H9 (cell line): Measurements from ENCODE around the gene GTF3C5. TPM values are rescaled to one million over a fixed set of nuclear protein-coding genes. Genes with fewer than 3 reads are reported as not detected.
A peak's percentile ranks its signal among the peaks of the same experiment; 100 is the strongest.
"Not testable (repeated sequence)": the region's sequence is repeated elsewhere in the genome, so short reads cannot be mapped to it uniquely, and the experiment has no call there.

Experiments
- DNase-seq: peaks from one replicate; pipeline ENCODE4 v3.0.0-alpha.2; 2017
- H2AFZ ChIP-seq: one replicate; pipeline ENCODE4 v1.6.1; 2013; ENCODE audit warnings: mild to moderate bottlenecking, low read length, control low read depth, moderate library complexity
- H2AK5ac ChIP-seq: 2 replicates; pipeline ENCODE4 v1.6.1; 2013; ENCODE audit warnings: low read length, control low read depth, mixed read lengths; ENCODE audit not compliant: insufficient read length
- H2BK120ac ChIP-seq: one replicate; pipeline ENCODE4 v1.6.1; 2013; ENCODE audit warnings: low read depth, mild to moderate bottlenecking, low read length, control low read depth, inconsistent platforms; ENCODE audit not compliant: poor library complexity, severe bottlenecking
- H2BK12ac ChIP-seq: 2 replicates; pipeline ENCODE4 v1.6.1; 2013; ENCODE audit warnings: low read length, control low read depth, mixed read lengths, low read depth; ENCODE audit not compliant: insufficient read length
- H2BK15ac ChIP-seq: 2 replicates; pipeline ENCODE4 v1.6.1; 2013; ENCODE audit warnings: low read depth, low read length, control low read depth
- H2BK20ac ChIP-seq: one replicate; pipeline ENCODE4 v1.6.1; 2013; ENCODE audit warnings: low read depth, mild to moderate bottlenecking, low read length, control low read depth, inconsistent platforms; ENCODE audit not compliant: poor library complexity, severe bottlenecking
- H2BK5ac ChIP-seq: 2 replicates; pipeline ENCODE4 v1.6.1; 2013; ENCODE audit warnings: low read length, control low read depth, mixed read lengths; ENCODE audit not compliant: insufficient read length
- H3K14ac ChIP-seq: 2 replicates; pipeline ENCODE4 v1.6.1; 2013; ENCODE audit warnings: low read length, control low read depth; ENCODE audit not compliant: insufficient read depth
- H3K18ac ChIP-seq: 2 replicates; pipeline ENCODE4 v1.6.1; 2013; ENCODE audit warnings: low read depth, mild to moderate bottlenecking, mixed read lengths, low read length, control low read depth; ENCODE audit not compliant: insufficient read length
- H3K23ac ChIP-seq: 2 replicates; pipeline ENCODE4 v1.6.1; 2013; ENCODE audit warnings: low read length, control low read depth, mixed read lengths, low read depth; ENCODE audit not compliant: insufficient read length
- H3K23me2 ChIP-seq: 2 replicates; pipeline ENCODE4 v1.6.1; 2013; ENCODE audit warnings: low read depth, mild to moderate bottlenecking, mixed read lengths, low read length, control low read depth; ENCODE audit not compliant: insufficient read length, poor library complexity, severe bottlenecking
- H3K27ac ChIP-seq: 2 replicates; pipeline ENCODE4 v1.5.1; 2013; ENCODE audit warnings: low read length, control low read depth, mixed read lengths, low read depth; ENCODE audit not compliant: insufficient read length
- H3K27me3 ChIP-seq: 2 replicates; pipeline ENCODE4 v1.6.1; 2013; ENCODE audit warnings: low read length, control low read depth, inconsistent platforms; ENCODE audit not compliant: insufficient read depth
- H3K4ac ChIP-seq: 2 replicates; pipeline ENCODE4 v1.6.1; 2013; ENCODE audit warnings: low read depth, mild to moderate bottlenecking, control low read depth, inconsistent platforms, low read length, moderate library complexity
- H3K4me1 ChIP-seq: 2 replicates; pipeline ENCODE4 v1.6.1; 2013; ENCODE audit warnings: low read length, control low read depth, inconsistent platforms; ENCODE audit not compliant: insufficient read depth
- H3K4me2 ChIP-seq: 2 replicates; pipeline ENCODE4 v1.6.1; 2013; ENCODE audit warnings: low read length, control low read depth, mixed read lengths; ENCODE audit not compliant: insufficient read length, insufficient read depth
- H3K56ac ChIP-seq: 2 replicates; pipeline ENCODE4 v1.6.1; 2013; ENCODE audit warnings: low read depth, mild to moderate bottlenecking, mixed read lengths, low read length, control low read depth; ENCODE audit not compliant: insufficient read length
- H3K79me1 ChIP-seq: 2 replicates; pipeline ENCODE4 v1.6.1; 2013; ENCODE audit warnings: low read depth, mild to moderate bottlenecking, moderate library complexity, low read length, control low read depth, inconsistent platforms; ENCODE audit not compliant: insufficient read depth, poor library complexity, severe bottlenecking
- H3K79me2 ChIP-seq: 2 replicates; pipeline ENCODE4 v1.6.1; 2013; ENCODE audit warnings: low read length, control low read depth, inconsistent platforms; ENCODE audit not compliant: insufficient read depth
- H3K9ac ChIP-seq: 2 replicates; pipeline ENCODE4 v1.6.1; 2013; ENCODE audit warnings: low read length, control low read depth, mixed read lengths; ENCODE audit not compliant: insufficient read length; ENCODE audit errors: extremely low read depth
- H3K9me3 ChIP-seq: one replicate; pipeline ENCODE4 v1.6.1; 2013; ENCODE audit warnings: low read depth, low read length, inconsistent platforms; ENCODE audit not compliant: control insufficient read depth
- H3T11ph ChIP-seq: one replicate; pipeline ENCODE4 v1.6.1; 2013; ENCODE audit warnings: mild to moderate bottlenecking, low read length, control low read depth, inconsistent platforms
- H4K20me1 ChIP-seq: one replicate; pipeline ENCODE4 v1.6.1; 2013; ENCODE audit not compliant: control insufficient read depth, insufficient read length, insufficient read depth
- H4K5ac ChIP-seq: 2 replicates; pipeline ENCODE4 v1.6.1; 2013; ENCODE audit warnings: low read depth, mild to moderate bottlenecking, mixed read lengths, low read length, control low read depth; ENCODE audit not compliant: insufficient read length
- H4K8ac ChIP-seq: replicated peaks from 2 replicates; pipeline ENCODE4 v1.6.1; 2013; ENCODE audit warnings: low read length, control low read depth, mixed read lengths, low read depth; ENCODE audit not compliant: insufficient read length
- H4K91ac ChIP-seq: 2 replicates; pipeline ENCODE4 v1.6.1; 2013; ENCODE audit warnings: low read depth, mild to moderate bottlenecking, moderate library complexity, mixed read lengths, low read length, control low read depth; ENCODE audit not compliant: insufficient read length
- H3K27ac Mint-ChIP-seq, 3 experiments: 2 replicates in 2 of 3; 3 replicates in 1 of 3; pipeline ENCODE4 v1.8.0; 2020 to 2021; ENCODE audit warnings: mixed read lengths in 3 of 3, mild to moderate bottlenecking in 1 of 3, moderate library complexity in 1 of 3
- H3K27me3 Mint-ChIP-seq: 2 replicates; pipeline ENCODE4 v1.8.0; 2021; ENCODE audit warnings: low read depth, mild to moderate bottlenecking, moderate library complexity, mixed read lengths
- H3K36me3 Mint-ChIP-seq, 3 experiments: 2 replicates in 2 of 3; 3 replicates in 1 of 3; pipeline ENCODE4 v1.8.0; 2020 to 2021; ENCODE audit warnings: low read depth in 3 of 3, mixed read lengths in 3 of 3; ENCODE audit not compliant: insufficient read depth in 1 of 3
- H3K4me1 Mint-ChIP-seq, 2 experiments: 2 replicates each; pipeline ENCODE4 v1.8.0; 2020; ENCODE audit warnings: mixed read lengths in 2 of 2
- H3K4me3 Mint-ChIP-seq, 2 experiments: 2 replicates in 1 of 2; 3 replicates in 1 of 2; pipeline ENCODE4 v1.8.0; 2020 to 2021; ENCODE audit warnings: mild to moderate bottlenecking in 2 of 2, mixed read lengths in 2 of 2, moderate library complexity in 1 of 2
- H3K9me3 Mint-ChIP-seq, 2 experiments: 2 replicates in 1 of 2; 3 replicates in 1 of 2; pipeline ENCODE4 v1.8.0; 2020; ENCODE audit warnings: mild to moderate bottlenecking in 2 of 2, mixed read lengths in 2 of 2, moderate library complexity in 1 of 2
- WGBS: extraction: QIAGEN DNeasy Blood & Tissue Kit; methylation state at CpG from one replicate; pipeline ENCODE4 v1.1.7; 2013; ENCODE audit warnings: missing lambda C conversion rate, low lambda C conversion rate, mixed read lengths; ENCODE audit not compliant: insufficient read length; ENCODE audit errors: extremely low coverage; 5-methylcytosine and 5-hydroxymethylcytosine counted together
- total RNA-seq: library from RNA; stranded (reverse); gene quantifications from 2 replicates; pipeline ENCODE4 v1.2.1, GENCODE V29; 2021
- TF ChIP-seq, protein P1 (sequence below): fragments of 200-600 bp; sonication (generic); conservative IDR thresholded peaks from 3 replicates; pipeline ENCODE4 v1.8.0; 2021; ENCODE audit warnings: antibody characterized with exemption, mild to moderate bottlenecking

GTF3C5 gene
- total RNA-seq, 1 experiment from 2014 or later = 88.9 TPM

DNA sequence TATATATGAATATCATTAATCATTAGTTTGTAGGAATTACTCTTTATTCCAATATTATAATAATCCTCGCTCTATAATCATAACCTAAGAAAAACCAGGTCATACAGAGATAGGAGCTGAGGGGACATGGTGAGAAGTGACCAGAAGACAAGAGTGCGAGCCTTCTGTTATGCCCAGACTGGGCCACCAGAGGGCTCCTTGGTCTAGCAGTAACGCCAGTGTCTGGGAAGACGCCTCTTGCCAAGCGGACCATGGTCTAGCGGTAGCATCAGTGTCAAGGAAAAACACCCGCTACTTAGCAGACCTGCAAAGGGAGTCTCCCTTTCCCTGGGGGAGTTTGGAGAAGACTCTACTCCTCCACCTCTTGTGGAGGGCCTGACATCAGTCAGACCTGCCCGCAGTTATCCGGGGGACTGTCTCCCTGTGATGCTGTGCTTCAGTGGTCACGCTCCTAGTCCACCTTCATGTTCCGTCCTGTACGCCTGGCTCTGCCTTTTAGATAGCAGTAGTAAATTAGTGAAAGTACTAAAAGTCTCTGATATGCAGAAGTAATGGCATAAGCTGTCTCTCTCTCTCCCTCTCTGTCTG is 10.2 kb downstream of the GTF3C5 start:
- DNase-seq = peak; percentile 57
- H4K91ac ChIP-seq, H2BK20ac ChIP-seq, H4K8ac ChIP-seq, H3K27me3 Mint-ChIP-seq, H3K4me2 ChIP-seq, H3K14ac ChIP-seq, H2AFZ ChIP-seq, H4K20me1 ChIP-seq, H3K27ac Mint-ChIP-seq, H3K79me2 ChIP-seq, H3K79me1 ChIP-seq, H2BK15ac ChIP-seq, H2BK120ac ChIP-seq, H3K4me1 ChIP-seq, H3T11ph ChIP-seq, H3K23me2 ChIP-seq, H3K9me3 ChIP-seq, H3K27me3 ChIP-seq, H2BK12ac ChIP-seq, H2AK5ac ChIP-seq, H3K9me3 Mint-ChIP-seq, H3K23ac ChIP-seq, H3K4ac ChIP-seq, H3K27ac ChIP-seq, H3K18ac ChIP-seq, H2BK5ac ChIP-seq, H3K56ac ChIP-seq, H3K4me1 Mint-ChIP-seq, H3K9ac ChIP-seq, H4K5ac ChIP-seq: not testable (repeated sequence)
- Mint-ChIP-seq H3K4me3 (peak overlapping the region in 1 of 2 experiments; percentile 22; a peak in 1 of 5 replicates), H3K36me3 (peaks cover 34 to 51% (median 46%) of the 10 kb centered on the region in 3 experiments)
- TF ChIP-seq, protein P1, sequence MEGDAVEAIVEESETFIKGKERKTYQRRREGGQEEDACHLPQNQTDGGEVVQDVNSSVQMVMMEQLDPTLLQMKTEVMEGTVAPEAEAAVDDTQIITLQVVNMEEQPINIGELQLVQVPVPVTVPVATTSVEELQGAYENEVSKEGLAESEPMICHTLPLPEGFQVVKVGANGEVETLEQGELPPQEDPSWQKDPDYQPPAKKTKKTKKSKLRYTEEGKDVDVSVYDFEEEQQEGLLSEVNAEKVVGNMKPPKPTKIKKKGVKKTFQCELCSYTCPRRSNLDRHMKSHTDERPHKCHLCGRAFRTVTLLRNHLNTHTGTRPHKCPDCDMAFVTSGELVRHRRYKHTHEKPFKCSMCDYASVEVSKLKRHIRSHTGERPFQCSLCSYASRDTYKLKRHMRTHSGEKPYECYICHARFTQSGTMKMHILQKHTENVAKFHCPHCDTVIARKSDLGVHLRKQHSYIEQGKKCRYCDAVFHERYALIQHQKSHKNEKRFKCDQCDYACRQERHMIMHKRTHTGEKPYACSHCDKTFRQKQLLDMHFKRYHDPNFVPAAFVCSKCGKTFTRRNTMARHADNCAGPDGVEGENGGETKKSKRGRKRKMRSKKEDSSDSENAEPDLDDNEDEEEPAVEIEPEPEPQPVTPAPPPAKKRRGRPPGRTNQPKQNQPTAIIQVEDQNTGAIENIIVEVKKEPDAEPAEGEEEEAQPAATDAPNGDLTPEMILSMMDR = peak; percentile 79
- no CpG with 5 or more reads among the region's 12 CpGs for WGBS
